CD14-positive monocyte (primary cell): ENCODE measurements around the gene CCL20. TPM values are rescaled to one million over a fixed set of nuclear protein-coding genes. Genes with fewer than 3 reads are reported as not detected.

ENCODE experiments used
- DNase-seq, 3 donors: peaks; one replicate each; pipeline ENCODE4 v3.0.0-alpha.2; 2011 to 2022
- H2AFZ ChIP-seq: 2 replicates; pipeline ENCODE4 v1.6.0; 2012; ENCODE audit warnings: mild to moderate bottlenecking, low read depth, low read length, inconsistent platforms; ENCODE audit not compliant: insufficient read depth, poor library complexity, severe bottlenecking
- H3K27ac ChIP-seq, 2 donors: 1 replicate in 1 of 2; 2 replicates in 1 of 2; pipeline ENCODE4 v1.5.1; 2012 to 2013; ENCODE audit warnings: low read length in 2 of 2, control low read depth in 1 of 2, inconsistent platforms in 1 of 2, low read depth in 1 of 2, mild to moderate bottlenecking in 1 of 2
- H3K27me3 ChIP-seq, 2 donors: one replicate each; pipeline versions ENCODE4 v1.6.0 to v1.6.1; 2011 to 2013; ENCODE audit warnings: low read length in 2 of 2; ENCODE audit not compliant: control insufficient read depth in 2 of 2, insufficient read depth in 2 of 2
- H3K36me3 ChIP-seq, 2 donors: replicated peaks in 1 of 2; 1 replicate in 1 of 2; 2 replicates in 1 of 2; pipeline versions ENCODE4 v1.5.1 to v1.6.1; 2012 to 2013; ENCODE audit warnings: low read length in 2 of 2, control low read depth in 1 of 2, inconsistent platforms in 1 of 2, mild to moderate bottlenecking in 1 of 2; ENCODE audit not compliant: insufficient read depth in 2 of 2, control insufficient read depth in 1 of 2
- H3K4me1 ChIP-seq, 2 donors: 1 replicate in 1 of 2; 2 replicates in 1 of 2; pipeline versions ENCODE4 v1.5.1 to v1.6.1; 2012 to 2013; ENCODE audit warnings: low read length in 2 of 2, control low read depth in 1 of 2, inconsistent platforms in 1 of 2, mild to moderate bottlenecking in 1 of 2, moderate library complexity in 1 of 2; ENCODE audit not compliant: insufficient read depth in 2 of 2, control insufficient read depth in 1 of 2
- H3K4me2 ChIP-seq: replicated peaks from 2 replicates; pipeline ENCODE3; 2012; ENCODE audit warnings: low read length, moderate library complexity, mild to moderate bottlenecking; ENCODE audit not compliant: poor library complexity, severe bottlenecking; ENCODE audit errors: extremely low read depth
- H3K4me3 ChIP-seq, 3 experiments: fragments of 200-600 bp in 1 of 3; sonication (generic) in 1 of 3; replicated peaks in 1 of 3; 1 replicate in 2 of 3; 2 replicates in 1 of 3; pipeline ENCODE4 v1.5.1; 2011 to 2013; ENCODE audit warnings: low read length in 3 of 3, mild to moderate bottlenecking in 3 of 3, control low read depth in 2 of 3, low read depth in 2 of 3, inconsistent platforms in 1 of 3, moderate library complexity in 1 of 3
- H3K79me2 ChIP-seq: 2 replicates; pipeline ENCODE4 v1.6.0; 2012; ENCODE audit warnings: mild to moderate bottlenecking, control low read depth, inconsistent platforms, low read length, moderate library complexity; ENCODE audit not compliant: insufficient read depth
- H3K9ac ChIP-seq: 2 replicates; pipeline ENCODE4 v1.6.0; 2017; ENCODE audit warnings: low read length, mild to moderate bottlenecking; ENCODE audit not compliant: insufficient read depth, poor library complexity, severe bottlenecking
- H3K9me3 ChIP-seq, 2 donors: replicated peaks in 1 of 2; 1 replicate in 1 of 2; 2 replicates in 1 of 2; pipeline versions ENCODE4 v1.5.1 to v1.6.1; 2012 to 2013; ENCODE audit warnings: low read length in 2 of 2, control low read depth in 1 of 2; ENCODE audit not compliant: control insufficient read depth in 1 of 2, insufficient read depth in 1 of 2
- H4K20me1 ChIP-seq: 2 replicates; pipeline ENCODE4 v1.6.0; 2012; ENCODE audit warnings: mild to moderate bottlenecking, low read length, control low read depth, moderate library complexity; ENCODE audit not compliant: insufficient read depth
- H3K27ac Mint-ChIP-seq, 7 donors: one replicate each; pipeline ENCODE4 v1.8.0; 2020; ENCODE audit warnings: mild to moderate bottlenecking in 7 of 7, mixed read lengths in 7 of 7, moderate library complexity in 6 of 7, inconsistent platforms in 2 of 7
- H3K27me3 Mint-ChIP-seq, 3 donors: one replicate each; pipeline ENCODE4 v1.8.0; 2021 to 2022; ENCODE audit warnings: low read depth in 3 of 3, mild to moderate bottlenecking in 3 of 3, mixed read lengths in 3 of 3, moderate library complexity in 3 of 3, inconsistent platforms in 1 of 3
- H3K36me3 Mint-ChIP-seq, 2 donors: one replicate each; pipeline ENCODE4 v1.8.0; 2020; ENCODE audit warnings: mixed read lengths in 2 of 2, inconsistent platforms in 1 of 2, mild to moderate bottlenecking in 1 of 2
- H3K4me1 Mint-ChIP-seq: one replicate; pipeline ENCODE4 v1.8.0; 2020; ENCODE audit warnings: mild to moderate bottlenecking, mixed read lengths
- H3K4me3 Mint-ChIP-seq, 2 donors: one replicate each; pipeline ENCODE4 v1.8.0; 2020; ENCODE audit warnings: mild to moderate bottlenecking in 2 of 2, mixed read lengths in 2 of 2, moderate library complexity in 1 of 2
- H3K9me3 Mint-ChIP-seq, 7 donors: one replicate each; pipeline ENCODE4 v1.8.0; 2020 to 2022; ENCODE audit warnings: mixed read lengths in 7 of 7, mild to moderate bottlenecking in 6 of 7, moderate library complexity in 6 of 7, inconsistent platforms in 2 of 7
- WGBS: methylation state at CpG from one replicate; pipeline ENCODE4 v1.1.5; 2013; ENCODE audit warnings: missing lambda C conversion rate; ENCODE audit not compliant: insufficient coverage; 5-methylcytosine and 5-hydroxymethylcytosine counted together
- intact Hi-C, 2 donors: fragments of 100-400 bp; cut with micrococcal nuclease; formaldehyde crosslinking; loops; one replicate each; pipeline versions ENCODE4 v1.15.0 to v1.15.1; 2023
- polyA plus RNA-seq, 3 donors: library from polyadenylated mRNA; depleted of rRNA in 1 of 3; unstranded in 2 of 3; stranded (reverse) in 1 of 3; fragments of 300-500 nt in 2 of 3; fragments of >200 nt in 1 of 3; fragmentation: Illumina TruSeq in 2 of 3; gene quantifications; 1 replicate in 2 of 3; 2 replicates in 1 of 3; pipeline ENCODE4 v1.2.3, GENCODE V29; 2012 to 2021
- TF ChIP-seq, protein P1 (sequence below): fragments of 200-600 bp; IDR thresholded peaks from one replicate; pipeline ENCODE4 v1.8.0; 2022; ENCODE audit warnings: antibody characterized with exemption, mild to moderate bottlenecking

The CCL20 gene
- polyA plus RNA-seq, 3 donors: 0.47 to 6.2 TPM; not detected in 1

- peaks cover 9 to 17% (median 11%) of the 10 kb centered on the region in 3 donors for H3K27me3 Mint-ChIP-seq
Measured at GRCh38 chr2:227828477-227828912, 14.9 kb downstream of the CCL20 start.

GRCh38 chr2:227829337-227829736 lies 15.7 kb downstream of the CCL20 start:
- H3K27me3 Mint-ChIP-seq: peaks cover 9 to 17% (median 9%) of the 10 kb centered on the region in 3 donors
- H3K4me3 Mint-ChIP-seq: no peak overlapping the region
- Histone ChIP-seq H4K20me1 (no peaks in the 10 kb centered on the region), H2AFZ (no peak overlapping the region), H3K36me3 (no peaks in the 10 kb centered on the region), H3K4me3 (no peak overlapping the region), H3K4me1 (peaks cover 12 to 16% of the 10 kb centered on the region in 2 donors), H3K9me3 (no peaks in the 10 kb centered on the region), H3K9ac (no peak overlapping the region), H3K27ac (no peak overlapping the region), H3K4me2 (no peak overlapping the region), H3K79me2 (no peaks in the 10 kb centered on the region), H3K27me3 (no peaks in the 10 kb centered on the region)
- TF ChIP-seq, protein P1, sequence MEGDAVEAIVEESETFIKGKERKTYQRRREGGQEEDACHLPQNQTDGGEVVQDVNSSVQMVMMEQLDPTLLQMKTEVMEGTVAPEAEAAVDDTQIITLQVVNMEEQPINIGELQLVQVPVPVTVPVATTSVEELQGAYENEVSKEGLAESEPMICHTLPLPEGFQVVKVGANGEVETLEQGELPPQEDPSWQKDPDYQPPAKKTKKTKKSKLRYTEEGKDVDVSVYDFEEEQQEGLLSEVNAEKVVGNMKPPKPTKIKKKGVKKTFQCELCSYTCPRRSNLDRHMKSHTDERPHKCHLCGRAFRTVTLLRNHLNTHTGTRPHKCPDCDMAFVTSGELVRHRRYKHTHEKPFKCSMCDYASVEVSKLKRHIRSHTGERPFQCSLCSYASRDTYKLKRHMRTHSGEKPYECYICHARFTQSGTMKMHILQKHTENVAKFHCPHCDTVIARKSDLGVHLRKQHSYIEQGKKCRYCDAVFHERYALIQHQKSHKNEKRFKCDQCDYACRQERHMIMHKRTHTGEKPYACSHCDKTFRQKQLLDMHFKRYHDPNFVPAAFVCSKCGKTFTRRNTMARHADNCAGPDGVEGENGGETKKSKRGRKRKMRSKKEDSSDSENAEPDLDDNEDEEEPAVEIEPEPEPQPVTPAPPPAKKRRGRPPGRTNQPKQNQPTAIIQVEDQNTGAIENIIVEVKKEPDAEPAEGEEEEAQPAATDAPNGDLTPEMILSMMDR: no peak
- H3K4me1 Mint-ChIP-seq: peaks cover 14% of the 10 kb centered on the region
- H3K27ac Mint-ChIP-seq: no peak overlapping the region
- no peaks in the 10 kb centered on the region for H3K9me3 Mint-ChIP-seq
- intact Hi-C loops: no loop called here
- H3K36me3 Mint-ChIP-seq: peaks cover 0 to 2% of the 10 kb centered on the region in 2 donors
- no peak for DNase-seq
- no CpG with 5 or more reads among the region's 2 CpGs for WGBS

More at GRCh38 chr2:227828477-227828912, 14.9 kb downstream of the CCL20 start:
- H3K9ac ChIP-seq: no peak overlapping the region
- no peaks in the 10 kb centered on the region for H3K79me2 ChIP-seq
- H3K27ac ChIP-seq: no peak overlapping the region
- no peak overlapping the region for H3K4me3 ChIP-seq
- no peaks in the 10 kb centered on the region for H3K9me3 ChIP-seq
- Mint-ChIP-seq H3K4me3 (peak overlapping the region in 1 of 2 donors; percentile 1), H3K9me3 (no peaks in the 10 kb centered on the region), H3K4me1 (peaks cover 13% of the 10 kb centered on the region), H3K36me3 (peaks cover 0 to 2% of the 10 kb centered on the region in 2 donors), H3K27ac (no peak overlapping the region)
- no peaks in the 10 kb centered on the region for H3K27me3 ChIP-seq
- TF ChIP-seq, protein P1: no peak
- DNase-seq: no peak
- intact Hi-C loops: no loop called here
- no peak overlapping the region for H2AFZ ChIP-seq
- no peaks in the 10 kb centered on the region for H3K36me3 ChIP-seq
- peaks cover 10 to 15% of the 10 kb centered on the region in 2 donors for H3K4me1 ChIP-seq
- no peaks in the 10 kb centered on the region for H4K20me1 ChIP-seq
- H3K4me2 ChIP-seq: no peak overlapping the region
